ENCODE measurements around the gene COL13A1.

GRCh38 chr10:69856601-69857166 lies 55.0 kb downstream of the COL13A1 start:
- TF ChIP-seq POLR2AphosphoS5 (IDR thresholded peaks at IDR 0.05): no peak
- TF ChIP-seq CTCF (IDR thresholded peaks at IDR 0.05): no peak

Measured in breast epithelium (tissue), 3 donors.